Astrocyte (in vitro differentiated cells and primary cell): ENCODE data around the gene TNRC18. TPM values are rescaled to one million over a fixed set of nuclear protein-coding genes. Genes with fewer than 3 reads are reported as not detected.

ENCODE experiments used
- DNase-seq: peaks from one replicate; pipeline ENCODE4 v3.0.0-alpha.2; 2010; ENCODE audit warnings: low read depth
- FAIRE-seq: peaks from 2 replicates; lab custom pipeline; 2011; peaks lifted over from hg19 to GRCh38; lab: Jason Lieb, UNC
- H2AFZ ChIP-seq: 2 replicates; pipeline ENCODE4 v1.6.0; 2012; ENCODE audit warnings: low read depth, low read length, inconsistent platforms
- H3K27ac ChIP-seq: 2 replicates; pipeline ENCODE4 v1.5.1; 2011; ENCODE audit warnings: low read depth, low read length, inconsistent platforms
- H3K27me3 ChIP-seq: 2 replicates; pipeline ENCODE4 v1.6.0; 2011; ENCODE audit warnings: low read length, inconsistent platforms; ENCODE audit not compliant: insufficient read depth
- H3K36me3 ChIP-seq: 2 replicates; pipeline ENCODE4 v1.5.1; 2011; ENCODE audit warnings: low read length, inconsistent platforms; ENCODE audit not compliant: insufficient read depth
- H3K4me1 ChIP-seq: 2 replicates; pipeline ENCODE4 v1.5.1; 2011; ENCODE audit warnings: low read length, inconsistent platforms; ENCODE audit not compliant: insufficient read depth
- H3K4me2 ChIP-seq: 2 replicates; pipeline ENCODE4 v1.6.0; 2012; ENCODE audit warnings: low read length, inconsistent platforms
- H3K4me3 ChIP-seq: 2 replicates; pipeline ENCODE4 v1.5.1; 2011; ENCODE audit warnings: low read depth, mild to moderate bottlenecking, low read length, inconsistent platforms; ENCODE audit not compliant: insufficient read depth
- H3K79me2 ChIP-seq: 2 replicates; pipeline ENCODE4 v1.6.0; 2012; ENCODE audit warnings: mild to moderate bottlenecking, low read length, inconsistent platforms; ENCODE audit not compliant: insufficient read depth
- H3K9ac ChIP-seq: 2 replicates; pipeline ENCODE4 v1.6.0; 2012; ENCODE audit warnings: mild to moderate bottlenecking, low read length, inconsistent platforms
- H3K9me3 ChIP-seq: 2 replicates; pipeline ENCODE4 v1.5.1; 2012; ENCODE audit warnings: low read depth, mild to moderate bottlenecking, low read length, inconsistent platforms; ENCODE audit not compliant: insufficient read depth
- H4K20me1 ChIP-seq: 2 replicates; pipeline ENCODE4 v1.6.0; 2012; ENCODE audit warnings: low read length, inconsistent platforms; ENCODE audit not compliant: insufficient read depth
- H3K27ac Mint-ChIP-seq: one replicate; pipeline ENCODE4 v1.8.0; 2021; ENCODE audit warnings: mild to moderate bottlenecking, mixed read lengths; ENCODE audit not compliant: unreplicated experiment
- H3K27me3 Mint-ChIP-seq: one replicate; pipeline ENCODE4 v1.8.0; 2021; ENCODE audit warnings: low read depth, mixed read lengths; ENCODE audit not compliant: unreplicated experiment
- H3K36me3 Mint-ChIP-seq: one replicate; pipeline ENCODE4 v1.8.0; 2021; ENCODE audit warnings: low read depth, mixed read lengths; ENCODE audit not compliant: unreplicated experiment
- H3K4me1 Mint-ChIP-seq: one replicate; pipeline ENCODE4 v1.8.0; 2021; ENCODE audit warnings: low read depth, mixed read lengths; ENCODE audit not compliant: unreplicated experiment
- H3K4me3 Mint-ChIP-seq: one replicate; pipeline ENCODE4 v1.8.0; 2021; ENCODE audit warnings: mild to moderate bottlenecking, moderate library complexity, mixed read lengths; ENCODE audit not compliant: unreplicated experiment
- H3K9me3 Mint-ChIP-seq: one replicate; pipeline ENCODE4 v1.8.0; 2021; ENCODE audit warnings: mild to moderate bottlenecking, mixed read lengths; ENCODE audit not compliant: unreplicated experiment
- CTCF ChIP-seq: IDR thresholded peaks from 2 replicates; pipeline ENCODE4 v1.5.1; 2011; ENCODE audit warnings: low read depth, mild to moderate bottlenecking, inconsistent platforms, low read length, moderate library complexity; ENCODE audit not compliant: insufficient read depth
- EZH2 ChIP-seq: IDR thresholded peaks from 2 replicates; pipeline ENCODE4 v1.6.1; 2012; ENCODE audit warnings: mild to moderate bottlenecking, low read length, inconsistent platforms; ENCODE audit not compliant: insufficient read depth
- total RNA-seq: library from RNA; stranded (reverse); gene quantifications from 2 replicates; pipeline ENCODE4 v1.2.1, GENCODE V29; 2021

TNRC18 gene
- total RNA-seq, 1 donor from 2014 or later: 84.3 TPM

- H3K36me3 ChIP-seq: no peaks in the 10 kb centered on the region
- H3K9ac ChIP-seq: no peak overlapping the region
- TF ChIP-seq CTCF: no peak
- TF ChIP-seq EZH2: no peak
- H3K9me3 Mint-ChIP-seq: peaks cover 3% of the 10 kb centered on the region
- peaks cover 12% of the 10 kb centered on the region for H3K27me3 Mint-ChIP-seq
- H2AFZ ChIP-seq: no peak overlapping the region
- peaks cover 4% of the 10 kb centered on the region for H4K20me1 ChIP-seq
- peaks cover 12% of the 10 kb centered on the region for H3K4me1 Mint-ChIP-seq
- no peak overlapping the region for H3K27ac ChIP-seq
- DNase-seq (no peak), FAIRE-seq (no peak)
- no peak overlapping the region for H3K27ac Mint-ChIP-seq
- no peaks in the 10 kb centered on the region for H3K9me3 ChIP-seq
- peaks cover 3% of the 10 kb centered on the region for H3K36me3 Mint-ChIP-seq
- no peaks in the 10 kb centered on the region for H3K27me3 ChIP-seq
- no peak overlapping the region for H3K4me2 ChIP-seq
- H3K4me1 ChIP-seq: no peaks in the 10 kb centered on the region
- no peak overlapping the region for H3K4me3 Mint-ChIP-seq
- H3K4me3 ChIP-seq: no peak overlapping the region
- H3K79me2 ChIP-seq: no peaks in the 10 kb centered on the region
These were observed 32.1 kb upstream of the TNRC18 start for GRCh38 chr7:5455581-5456219.

DNA sequence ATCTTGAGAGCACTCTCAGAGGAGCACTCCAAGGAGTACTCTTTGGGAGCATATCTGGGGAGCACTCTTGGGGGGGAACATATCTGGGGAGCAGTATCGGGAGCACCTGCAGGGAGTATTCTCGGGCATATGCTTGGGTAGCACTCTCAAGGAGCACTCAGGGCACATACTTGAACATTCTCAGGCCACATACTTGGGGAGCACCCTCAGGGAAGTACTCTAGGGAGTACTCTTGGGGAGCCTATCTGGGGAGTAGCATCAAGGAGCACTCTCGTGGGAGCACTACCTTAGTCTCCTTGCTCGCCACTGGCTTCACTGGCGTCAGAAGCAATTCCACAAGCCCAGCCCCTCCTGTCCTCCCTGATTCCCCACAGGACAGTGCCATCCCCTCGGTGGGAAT lies 31.5 kb upstream of the TNRC18 start:
- no peak overlapping the region for H3K27ac ChIP-seq
- no peaks in the 10 kb centered on the region for H3K36me3 ChIP-seq
- FAIRE-seq (no peak), DNase-seq (no peak)
- no peak overlapping the region for H3K4me2 ChIP-seq
- no peaks in the 10 kb centered on the region for H3K27me3 ChIP-seq
- Mint-ChIP-seq H3K36me3 (peaks cover 3% of the 10 kb centered on the region), H3K4me1 (peaks cover 12% of the 10 kb centered on the region), H3K27me3 (peaks cover 12% of the 10 kb centered on the region), H3K4me3 (no peak overlapping the region), H3K27ac (no peak overlapping the region), H3K9me3 (peaks cover 3% of the 10 kb centered on the region)
- no peak overlapping the region for H3K4me3 ChIP-seq
- H2AFZ ChIP-seq: no peak overlapping the region
- no peak overlapping the region for H3K9ac ChIP-seq
- H3K9me3 ChIP-seq: no peaks in the 10 kb centered on the region
- TF ChIP-seq EZH2: no peak
- TF ChIP-seq CTCF: no peak
- no peaks in the 10 kb centered on the region for H3K79me2 ChIP-seq
- peaks cover 7% of the 10 kb centered on the region for H4K20me1 ChIP-seq
- no peaks in the 10 kb centered on the region for H3K4me1 ChIP-seq

DNA sequence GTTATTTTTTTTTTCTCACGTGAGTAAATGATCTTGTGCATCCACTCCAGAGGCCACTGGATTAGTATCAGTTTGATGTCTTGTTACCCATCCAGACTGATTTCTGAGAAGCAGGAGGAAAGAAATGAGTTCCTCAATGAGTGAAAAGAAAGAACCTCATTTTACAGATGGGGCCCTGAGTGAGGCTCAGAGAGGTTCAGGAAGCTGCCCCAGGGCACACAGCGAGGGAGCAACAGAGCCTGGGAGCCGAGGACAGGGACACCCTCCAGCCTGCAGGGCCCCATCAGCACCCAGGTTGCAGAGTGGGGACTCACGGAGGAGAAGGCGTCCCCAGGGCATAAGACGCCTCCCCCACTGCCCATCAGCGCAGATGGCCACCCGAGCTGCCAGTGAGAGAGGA lies 30.9 kb upstream of the TNRC18 start:
- no peak overlapping the region for H3K4me2 ChIP-seq
- FAIRE-seq: no peak
- Mint-ChIP-seq H3K9me3 (peaks cover 3% of the 10 kb centered on the region), H3K27me3 (peaks cover 12% of the 10 kb centered on the region), H3K4me3 (no peak overlapping the region), H3K36me3 (peaks cover 3% of the 10 kb centered on the region), H3K27ac (no peak overlapping the region), H3K4me1 (peaks cover 12% of the 10 kb centered on the region)
- no peak overlapping the region for H3K9ac ChIP-seq
- H4K20me1 ChIP-seq: peaks cover 7% of the 10 kb centered on the region
- H3K27me3 ChIP-seq: no peaks in the 10 kb centered on the region
- no peaks in the 10 kb centered on the region for H3K36me3 ChIP-seq
- H3K27ac ChIP-seq: no peak overlapping the region
- H2AFZ ChIP-seq: no peak overlapping the region
- no peaks in the 10 kb centered on the region for H3K9me3 ChIP-seq
- DNase-seq: no peak
- TF ChIP-seq EZH2 (no peak), CTCF (no peak)
- H3K4me1 ChIP-seq: no peaks in the 10 kb centered on the region
- no peaks in the 10 kb centered on the region for H3K79me2 ChIP-seq
- H3K4me3 ChIP-seq: no peak overlapping the region
